GM18526 (cell line): Measurements from ENCODE around the gene MOK.

Experiments
- POLR2A ChIP-seq: IDR thresholded peaks from 3 replicates; pipeline ENCODE4 v1.6.1; 2011; ENCODE audit not compliant: insufficient read length; ENCODE audit errors: extremely low read depth

MOK gene, protein sequence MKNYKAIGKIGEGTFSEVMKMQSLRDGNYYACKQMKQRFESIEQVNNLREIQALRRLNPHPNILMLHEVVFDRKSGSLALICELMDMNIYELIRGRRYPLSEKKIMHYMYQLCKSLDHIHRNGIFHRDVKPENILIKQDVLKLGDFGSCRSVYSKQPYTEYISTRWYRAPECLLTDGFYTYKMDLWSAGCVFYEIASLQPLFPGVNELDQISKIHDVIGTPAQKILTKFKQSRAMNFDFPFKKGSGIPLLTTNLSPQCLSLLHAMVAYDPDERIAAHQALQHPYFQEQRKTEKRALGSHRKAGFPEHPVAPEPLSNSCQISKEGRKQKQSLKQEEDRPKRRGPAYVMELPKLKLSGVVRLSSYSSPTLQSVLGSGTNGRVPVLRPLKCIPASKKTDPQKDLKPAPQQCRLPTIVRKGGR

DNA sequence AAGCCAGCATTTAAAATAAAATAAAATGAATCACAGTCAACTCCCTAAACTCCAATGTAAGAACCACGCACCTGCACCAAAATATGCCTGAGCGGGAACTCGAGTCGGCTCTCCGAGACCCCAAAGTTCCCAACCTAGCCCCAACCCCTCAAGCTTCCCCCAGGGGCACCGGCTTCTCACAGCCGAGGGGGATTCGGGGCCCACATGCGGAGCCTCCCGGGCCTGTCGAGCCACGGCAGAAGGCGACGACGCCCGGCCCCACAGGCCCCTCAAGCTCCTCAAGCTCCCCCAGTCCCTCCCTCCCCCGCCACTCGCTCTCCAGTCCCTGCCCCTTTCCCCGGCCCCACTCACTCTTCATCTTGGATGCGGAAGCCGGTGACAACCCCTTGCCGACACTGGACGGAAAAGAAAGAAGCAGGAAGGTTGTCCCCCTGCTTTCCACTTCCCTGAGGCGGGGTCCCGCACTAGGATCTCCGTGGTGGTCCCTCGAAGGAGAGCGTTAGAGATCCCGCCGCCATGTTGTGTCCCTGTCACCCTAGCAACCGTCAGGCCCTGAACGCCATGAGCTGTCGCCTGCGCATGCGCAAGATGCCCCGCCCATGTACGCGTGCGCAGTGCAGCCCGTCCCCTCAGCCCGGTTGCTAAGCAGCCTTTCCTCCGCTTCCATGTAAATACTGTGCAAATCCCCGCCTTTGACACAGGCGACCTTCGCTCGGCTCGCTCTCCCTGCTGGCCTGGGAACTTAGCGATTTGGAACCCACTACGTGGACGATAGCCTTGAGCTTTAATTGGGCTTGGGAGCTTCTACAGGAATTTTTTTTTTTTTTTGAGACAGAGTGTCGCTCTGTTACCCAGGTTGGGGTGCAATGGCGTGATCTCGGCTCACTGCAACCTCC, at the start of gene MOK:
Gene MOK (minus strand): TSS at position 554 of the 896 bp plus-strand sequence. CDS start 196 bp downstream, at position 358.
- TF ChIP-seq POLR2A: no peak

DNA sequence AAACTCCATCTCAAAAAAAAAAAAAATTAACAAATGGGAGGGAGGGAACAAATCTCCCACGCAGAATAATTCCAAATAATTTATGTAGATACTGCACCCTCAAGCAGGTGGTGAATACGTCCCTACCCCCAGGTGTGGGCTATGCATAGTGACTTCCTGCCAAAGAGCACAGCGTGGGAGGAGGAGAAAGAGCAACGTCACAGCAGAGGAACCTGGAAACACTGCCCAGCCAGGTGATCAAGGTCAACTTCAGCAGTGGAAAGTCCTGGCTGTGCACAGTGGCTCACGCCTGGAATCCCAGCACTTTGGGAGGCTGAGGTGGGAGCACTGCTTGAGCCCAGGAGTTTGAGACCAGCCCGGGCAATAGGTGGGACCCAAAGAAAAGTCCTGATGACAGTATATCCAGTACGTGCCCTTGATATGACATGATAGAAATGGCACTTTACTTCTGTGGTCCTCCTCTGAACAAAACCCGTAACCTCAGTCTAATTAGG, 48.2 kb upstream of the MOK start:
- no peak for TF ChIP-seq POLR2A

DNA sequence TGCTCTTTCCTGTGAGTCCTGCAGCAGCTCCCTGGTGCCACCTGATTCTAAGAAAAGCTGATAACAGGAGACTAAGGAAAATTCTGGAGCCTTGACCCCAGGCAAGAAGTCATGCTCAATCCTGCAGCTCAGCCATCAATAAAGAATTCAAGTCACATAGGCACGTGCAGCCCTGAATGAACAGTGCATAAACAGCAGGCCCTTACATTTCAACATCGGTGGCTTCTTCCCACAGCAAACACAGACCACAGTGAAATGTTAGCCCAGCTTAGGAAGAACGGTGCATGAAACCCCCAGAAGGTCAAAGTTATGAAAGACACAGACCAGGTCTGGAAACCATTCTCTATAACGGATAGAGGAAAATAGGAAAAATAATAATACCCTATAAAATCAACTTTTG, 47.2 kb upstream of the MOK start:
- TF ChIP-seq POLR2A: no peak

DNA sequence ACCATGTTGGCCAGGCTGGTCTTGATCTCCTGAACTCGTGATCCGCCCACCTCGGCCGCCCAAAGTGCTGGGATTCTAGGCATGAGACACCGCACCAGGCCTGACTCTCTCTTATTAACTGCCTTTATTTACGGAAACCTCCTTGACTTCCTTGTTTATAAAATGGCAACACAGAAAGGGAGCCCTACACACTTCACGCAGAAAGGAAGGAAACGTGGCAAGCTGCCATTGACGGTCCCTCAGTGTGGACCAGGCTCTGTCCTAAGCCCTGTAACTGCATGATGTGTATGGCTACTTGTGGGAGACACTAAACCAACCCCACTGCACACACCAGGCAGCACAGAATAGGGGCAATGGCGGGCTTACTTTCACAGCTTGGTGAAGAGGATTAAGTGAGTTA, 46.1 kb upstream of the MOK start:
- TF ChIP-seq POLR2A: no peak

DNA sequence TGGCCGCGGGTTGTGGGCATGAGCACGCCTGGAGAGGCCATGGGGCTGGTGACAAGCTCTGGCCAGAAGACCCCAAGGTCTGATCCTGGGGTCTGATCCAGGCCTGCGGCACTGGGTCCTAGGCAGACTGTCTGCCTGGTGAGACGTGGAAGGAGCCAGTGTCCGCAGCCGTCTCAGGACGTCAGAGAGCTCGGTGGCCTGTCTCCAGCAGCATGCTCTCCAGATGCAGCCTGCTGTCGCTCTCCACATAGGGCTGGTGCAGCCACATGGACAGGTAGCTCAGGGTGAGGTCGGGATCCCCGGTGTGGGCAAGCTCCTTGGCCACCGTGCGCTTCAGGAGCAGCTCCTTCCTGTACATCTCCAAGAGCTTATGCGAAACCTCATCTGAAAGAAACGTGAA, 43.4 kb upstream of the MOK start:
- no peak for TF ChIP-seq POLR2A

DNA sequence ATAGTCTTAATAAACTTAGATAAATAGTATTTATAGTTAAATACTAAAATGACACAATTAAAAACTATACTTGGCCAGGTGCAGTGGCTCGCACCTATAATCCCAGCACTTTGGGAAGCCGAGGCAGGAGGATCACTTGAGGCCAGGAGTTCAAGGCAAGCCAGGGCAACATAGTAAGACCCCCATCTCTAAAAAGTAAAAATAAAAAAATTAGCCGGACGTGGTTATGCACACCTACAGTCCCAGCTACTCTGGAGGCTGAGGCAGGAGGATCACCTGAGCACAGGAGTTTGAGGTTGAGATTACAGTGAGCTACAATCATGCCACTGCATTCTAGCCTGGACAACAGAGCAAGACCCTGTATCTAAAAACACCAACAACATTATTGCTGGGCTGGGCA, 41.7 kb upstream of the MOK start:
- TF ChIP-seq POLR2A: no peak

DNA sequence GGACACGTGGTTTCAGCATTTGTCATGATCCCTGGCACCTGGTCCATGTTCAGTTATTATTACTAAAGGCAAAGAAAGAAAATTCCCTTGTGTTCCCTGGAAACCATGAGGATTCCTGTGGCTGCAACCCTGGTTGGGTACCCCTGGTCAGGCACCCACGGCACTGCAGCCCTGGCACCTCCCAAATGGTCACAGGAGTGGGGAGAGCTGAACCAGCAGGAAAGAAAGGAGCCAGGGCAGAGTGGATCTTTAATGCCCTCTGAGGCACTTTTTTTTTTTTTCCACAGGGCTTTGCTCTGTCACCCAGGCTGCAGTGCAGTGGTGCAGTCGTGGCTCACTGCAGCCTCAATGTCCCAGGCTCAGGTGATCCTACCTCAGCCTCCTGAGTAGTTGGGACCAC, 40.3 kb upstream of the MOK start:
- TF ChIP-seq POLR2A: no peak

DNA sequence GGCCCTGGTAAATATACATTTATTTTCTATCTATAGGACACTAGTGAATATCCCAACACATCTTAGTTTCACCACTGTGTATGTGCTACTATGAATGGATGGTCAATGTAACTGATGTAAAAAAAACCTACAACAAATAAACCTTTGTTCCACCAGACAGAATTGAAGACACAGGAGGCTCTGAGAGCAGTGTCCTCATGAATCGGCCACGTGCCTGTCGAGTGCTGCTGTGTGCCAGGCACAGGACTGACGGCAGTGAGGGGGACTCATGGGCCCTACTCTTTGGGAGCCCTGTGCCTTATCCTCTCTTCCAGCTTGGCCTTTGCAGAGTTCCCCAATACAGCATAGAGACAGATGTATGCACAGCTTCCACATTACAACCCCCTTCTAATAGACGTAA, 39.5 kb upstream of the MOK start:
- no peak for TF ChIP-seq POLR2A

DNA sequence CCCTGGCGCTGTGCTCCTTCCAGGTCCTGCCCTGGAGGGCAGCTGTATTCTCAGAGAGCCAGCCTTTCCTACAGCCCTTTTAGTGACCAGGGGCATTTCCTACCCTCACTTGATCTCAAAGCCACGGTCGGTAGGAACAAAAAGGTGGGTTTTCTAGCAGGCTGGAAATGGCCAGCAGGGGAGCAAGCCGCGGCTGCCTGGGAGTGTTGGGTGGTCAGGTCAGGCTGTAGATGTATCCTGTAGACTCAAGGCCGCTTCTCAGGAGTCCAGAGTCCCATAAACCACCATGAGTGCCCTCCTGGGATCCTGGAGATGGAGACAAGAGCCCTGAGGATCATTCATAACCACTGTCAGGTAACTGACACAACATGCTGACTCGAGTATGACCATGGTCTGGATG, 39.1 kb upstream of the MOK start:
- no peak for TF ChIP-seq POLR2A

DNA sequence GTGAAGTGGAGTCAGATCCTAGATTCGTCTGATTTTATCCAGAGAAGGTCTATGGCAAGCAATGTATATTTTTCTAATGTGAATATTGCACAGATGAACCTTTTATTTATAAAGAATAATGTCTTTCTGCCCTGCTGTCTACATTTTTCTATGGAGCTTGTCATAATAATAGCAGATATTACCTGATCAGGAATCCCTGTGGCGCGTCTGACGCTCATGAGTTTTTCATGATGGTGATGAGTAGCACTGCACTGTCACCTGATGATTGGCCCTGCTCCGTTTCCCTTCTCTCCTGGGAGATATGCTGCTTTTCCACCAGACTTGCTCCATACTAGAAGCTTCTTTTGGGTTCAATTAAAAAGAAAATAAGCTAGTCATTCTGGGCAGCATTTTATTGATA, 37.3 kb upstream of the MOK start:
- no peak for TF ChIP-seq POLR2A

DNA sequence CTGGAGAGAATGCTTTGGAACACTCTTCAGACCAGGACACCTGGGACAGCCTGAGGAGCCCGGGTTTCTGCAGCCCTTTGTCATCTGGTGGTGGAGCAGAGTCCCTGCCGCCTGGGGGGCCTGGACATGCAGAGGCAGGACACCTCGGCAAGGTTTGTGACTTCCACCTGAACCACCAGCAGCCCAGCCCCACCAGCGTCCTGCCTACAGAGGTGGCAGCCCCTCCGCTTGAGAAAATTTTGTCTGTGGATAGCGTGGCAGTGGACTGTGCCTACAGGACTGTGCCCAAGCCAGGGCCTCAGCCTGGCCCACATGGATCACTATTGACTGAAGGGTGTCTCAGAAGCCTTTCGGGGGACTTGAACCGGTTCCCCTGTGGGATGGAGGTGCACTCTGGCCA, 36.6 kb upstream of the MOK start:
- no peak for TF ChIP-seq POLR2A

DNA sequence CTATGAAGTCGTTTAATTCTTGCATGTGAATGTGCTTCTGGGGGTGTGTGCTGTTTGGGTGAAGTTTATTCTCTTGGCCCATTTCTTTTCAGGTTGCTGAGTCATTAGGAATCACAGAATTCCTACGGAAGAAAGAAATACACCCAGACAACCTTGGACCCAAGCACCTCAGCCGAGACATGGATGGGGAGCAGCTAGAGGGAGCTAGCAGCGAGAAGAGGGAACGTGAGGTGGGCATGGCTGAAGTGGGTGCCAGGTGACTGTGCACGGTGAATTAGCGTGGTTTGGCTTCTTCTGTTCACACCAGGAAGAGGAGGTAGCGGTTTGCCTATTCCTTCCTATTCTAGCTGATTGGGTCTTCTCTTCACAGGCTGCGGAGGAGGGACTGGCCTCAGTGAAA, 33.8 kb upstream of the MOK start:
- no peak for TF ChIP-seq POLR2A

DNA sequence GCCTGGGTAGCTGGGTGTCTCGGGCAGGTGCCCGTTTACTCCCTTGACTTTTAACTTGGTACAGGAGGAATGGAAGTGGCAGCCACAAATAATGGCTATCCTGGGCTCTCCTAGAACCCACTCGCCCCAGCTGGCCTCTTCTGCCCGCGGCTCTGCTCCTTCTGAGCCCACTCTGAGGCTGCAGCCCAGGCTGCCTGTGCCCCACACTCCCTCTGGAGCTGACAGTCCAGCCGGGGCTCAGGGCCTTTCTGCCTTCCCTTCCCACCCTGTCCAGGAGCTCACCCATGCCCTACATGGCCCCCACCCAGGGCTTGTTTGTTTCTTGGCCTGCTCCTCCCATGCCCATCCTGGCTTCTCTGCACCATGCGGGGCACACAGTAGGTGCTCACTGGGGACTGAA, 30.2 kb upstream of the MOK start:
- no peak for TF ChIP-seq POLR2A

DNA sequence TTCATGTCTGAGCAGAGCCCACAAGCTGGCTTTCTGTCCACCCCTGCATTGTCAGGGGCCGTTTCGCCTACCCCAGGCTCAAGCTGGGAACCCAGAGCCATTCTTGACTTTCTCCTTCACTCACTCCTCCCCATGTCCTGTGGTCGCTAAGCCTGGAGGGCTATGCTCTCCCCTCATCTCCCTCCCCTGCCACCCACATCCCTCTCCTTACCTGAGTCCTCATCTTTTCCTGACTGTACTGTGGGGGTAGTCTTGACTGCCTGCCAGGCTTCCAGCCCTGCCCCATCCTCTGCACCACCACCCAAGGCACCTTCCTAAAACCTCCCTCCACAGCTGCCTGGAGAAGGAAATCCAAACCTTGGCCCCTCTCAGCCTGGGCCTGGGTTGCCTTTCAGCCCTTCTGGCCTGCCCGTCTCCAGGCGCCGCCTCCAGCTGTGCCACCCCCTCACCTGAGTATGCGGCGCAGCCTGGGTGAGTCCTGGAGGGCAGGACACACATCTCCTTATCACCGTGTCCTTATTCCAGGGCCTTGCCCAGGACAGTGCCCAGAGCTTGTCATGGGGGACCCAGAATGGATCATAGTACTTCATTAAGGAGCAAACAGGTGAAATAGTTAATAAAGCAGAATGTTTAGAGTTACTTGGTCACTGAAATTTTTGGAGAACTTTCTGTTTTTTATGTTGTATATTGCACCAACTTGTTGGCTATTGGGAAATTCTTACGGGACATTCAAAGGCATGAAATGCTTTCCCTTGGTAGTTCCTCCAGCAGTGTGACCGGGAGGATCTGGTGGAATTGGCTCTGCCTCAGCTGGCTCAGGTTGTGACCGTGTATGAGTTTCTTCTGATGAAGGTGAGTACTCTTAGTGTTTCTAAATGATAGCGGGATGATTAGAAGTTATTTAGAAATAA, 29.1 kb upstream of the MOK start:
- TF ChIP-seq POLR2A: no peak

DNA sequence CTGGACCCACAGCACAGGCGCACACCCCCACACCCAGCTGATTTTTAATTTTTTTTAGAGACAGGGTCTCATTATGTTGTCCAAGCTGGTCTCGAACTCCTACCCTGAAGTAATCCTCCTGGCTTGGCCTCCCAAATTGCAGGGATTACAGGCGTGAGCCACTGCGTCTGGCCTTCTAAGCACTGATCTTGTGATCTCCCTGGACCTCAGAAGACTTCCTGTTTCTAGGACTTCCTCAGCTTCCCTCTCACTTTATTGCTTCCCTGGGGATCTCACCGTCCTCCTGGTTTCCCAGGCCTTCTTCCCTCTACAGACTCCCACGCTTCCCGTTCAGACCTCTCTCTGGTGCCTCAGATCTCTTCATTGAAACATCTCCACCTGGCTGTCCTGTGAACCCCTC, 28.4 kb upstream of the MOK start:
- TF ChIP-seq POLR2A: no peak
